WTC11 (cell line): Measurements from ENCODE around the gene GGT6.

Experiments used
- CTCF ChIP-seq: fragments of 200-600 bp; IDR thresholded peaks from 2 replicates; pipeline ENCODE4 v1.8.0; 2022; ENCODE audit warnings: antibody characterized with exemption
- NFYB ChIP-seq: sonication (generic); formaldehyde crosslinking; conservative IDR thresholded peaks from 2 replicates; pipeline ENCODE4 v1.8.0; 2022; ENCODE audit warnings: low read depth, missing genetic modification reagents
- TF ChIP-seq, protein P1 (sequence below): fragments of 250-450 bp; sonication (Bioruptor Pico); IDR thresholded peaks from 2 replicates; pipeline ENCODE4 v1.8.0; 2021; ENCODE audit warnings: mild to moderate bottlenecking
- TF ChIP-seq, protein P2 (sequence below): sonication (generic); formaldehyde crosslinking; IDR thresholded peaks from 2 replicates; pipeline ENCODE4 v1.8.0; 2022; ENCODE audit warnings: mild to moderate bottlenecking, missing genetic modification reagents
- TF ChIP-seq, protein P3 (sequence below): sonication (generic); formaldehyde crosslinking; IDR thresholded peaks from 2 replicates; pipeline ENCODE4 v1.8.0; 2023; ENCODE audit warnings: missing genetic modification reagents

- TF ChIP-seq, protein P1, sequence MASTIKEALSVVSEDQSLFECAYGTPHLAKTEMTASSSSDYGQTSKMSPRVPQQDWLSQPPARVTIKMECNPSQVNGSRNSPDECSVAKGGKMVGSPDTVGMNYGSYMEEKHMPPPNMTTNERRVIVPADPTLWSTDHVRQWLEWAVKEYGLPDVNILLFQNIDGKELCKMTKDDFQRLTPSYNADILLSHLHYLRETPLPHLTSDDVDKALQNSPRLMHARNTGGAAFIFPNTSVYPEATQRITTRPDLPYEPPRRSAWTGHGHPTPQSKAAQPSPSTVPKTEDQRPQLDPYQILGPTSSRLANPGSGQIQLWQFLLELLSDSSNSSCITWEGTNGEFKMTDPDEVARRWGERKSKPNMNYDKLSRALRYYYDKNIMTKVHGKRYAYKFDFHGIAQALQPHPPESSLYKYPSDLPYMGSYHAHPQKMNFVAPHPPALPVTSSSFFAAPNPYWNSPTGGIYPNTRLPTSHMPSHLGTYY = no peak
- TF ChIP-seq NFYB (CRISPR knock-in tag) = no peak
- TF ChIP-seq CTCF = no peak
- TF ChIP-seq, protein P2, sequence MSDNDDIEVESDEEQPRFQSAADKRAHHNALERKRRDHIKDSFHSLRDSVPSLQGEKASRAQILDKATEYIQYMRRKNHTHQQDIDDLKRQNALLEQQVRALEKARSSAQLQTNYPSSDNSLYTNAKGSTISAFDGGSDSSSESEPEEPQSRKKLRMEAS (CRISPR knock-in tag) = no peak
- TF ChIP-seq, protein P3, sequence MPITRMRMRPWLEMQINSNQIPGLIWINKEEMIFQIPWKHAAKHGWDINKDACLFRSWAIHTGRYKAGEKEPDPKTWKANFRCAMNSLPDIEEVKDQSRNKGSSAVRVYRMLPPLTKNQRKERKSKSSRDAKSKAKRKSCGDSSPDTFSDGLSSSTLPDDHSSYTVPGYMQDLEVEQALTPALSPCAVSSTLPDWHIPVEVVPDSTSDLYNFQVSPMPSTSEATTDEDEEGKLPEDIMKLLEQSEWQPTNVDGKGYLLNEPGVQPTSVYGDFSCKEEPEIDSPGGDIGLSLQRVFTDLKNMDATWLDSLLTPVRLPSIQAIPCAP = no peak
These were observed 26.6 kb downstream of the GGT6 start for GRCh38 chr17:4533523-4534504.
